ENCODE measurements around the gene SLC2A9. TPM values are rescaled to one million over a fixed set of nuclear protein-coding genes. Genes with fewer than 3 reads are reported as not detected.

SLC2A9 gene
- total and polyA plus RNA-seq, 2 of the 4 experiments (the other 2 are of a cell fraction), result 0.72 to 2.1 TPM

- no peak overlapping the region for H2BK20ac ChIP-seq (ENCODE audit: low read depth, low read length)
- H2AK9ac ChIP-seq (replicated peaks; ENCODE audit: low read depth, low read length, poor library complexity), result no peak overlapping the region
- 77 to 100% methylated on average over 1 to 3 of the region's 3 CpGs for WGBS, 2 experiments (ENCODE audit: extremely low coverage in 2 of 2, insufficient read length in 1 of 2)
- H4K91ac ChIP-seq (ENCODE audit: insufficient read depth, low read depth, low read length), result no peak overlapping the region
- intact Hi-C loops (cut with micrococcal nuclease) (no loop called here), dilution Hi-C loops (cut with HindIII; ENCODE audit: low sequenced_read_pairs, unreplicated experiment) (no loop called here), in situ Hi-C loops (cut with MboI; ENCODE audit: low sequenced_read_pairs) (no loop called here)
- no peak overlapping the region for H3K9ac ChIP-seq (ENCODE audit: low read depth, low read length)
- no peaks in the 10 kb centered on the region for H3K9me3 ChIP-seq (ENCODE audit: control insufficient read depth, insufficient read depth, low read length)
- H3K14ac ChIP-seq (replicated peaks; ENCODE audit: low read depth, low read length), result no peak overlapping the region
- H3K4me2 ChIP-seq (ENCODE audit: low read depth, low read length), result no peak overlapping the region
- H3K79me1 ChIP-seq (ENCODE audit: low read depth in 1 of 2, low read length in 2 of 2), result no peaks in the 10 kb centered on the region
- no peak overlapping the region for H3K56ac ChIP-seq (ENCODE audit: extremely low read depth, insufficient read depth, low read length)
- TF ChIP-seq MXI1 (IDR thresholded peaks at IDR 0.05; ENCODE audit: borderline replicate concordance, low read depth, low read length) (no peak), FOS (IDR thresholded peaks at IDR 0.05; ENCODE audit: low read depth, low read length) (no peak), RAD21 (IDR thresholded peaks at IDR 0.05; ENCODE audit: low read length) (no peak)
- H3K4me1 ChIP-seq (ENCODE audit: control insufficient read depth, insufficient read depth, low read length), result no peaks in the 10 kb centered on the region
- no peak overlapping the region for H3K4me3 ChIP-seq (ENCODE audit: insufficient read depth, low read depth, low read length)
- no peak overlapping the region for H2AFZ ChIP-seq (replicated peaks; ENCODE audit: low read length, poor library complexity)
- H3K27ac ChIP-seq (ENCODE audit: insufficient read depth, low read length), result no peak overlapping the region
- no peak overlapping the region for H2BK5ac ChIP-seq (ENCODE audit: low read depth, low read length, poor library complexity, severe bottlenecking)
- no peak overlapping the region for H3K23ac ChIP-seq (ENCODE audit: low read depth, low read length)
- H4K8ac ChIP-seq (ENCODE audit: low read depth in 2 of 2, low read length in 2 of 2), result no peak overlapping the region
- no TSS peak for BruUV-seq (replicated peaks)
- H2BK120ac ChIP-seq (ENCODE audit: low read depth, low read length), result no peak overlapping the region
- no peak overlapping the region for H3K4ac ChIP-seq (ENCODE audit: low read depth, low read length)
- no peaks in the 10 kb centered on the region for H3K9me1 ChIP-seq (ENCODE audit: insufficient read depth, low read length)
- ChIA-PET CTCF (no interaction called here), POLR2A (ENCODE audit: unreplicated experiment) (no interaction called here)
- H2AK5ac ChIP-seq (ENCODE audit: low read depth, low read length), result no peak overlapping the region
- no peaks in the 10 kb centered on the region for H4K20me1 ChIP-seq (ENCODE audit: insufficient read depth, low read length)
- H3K36me3 ChIP-seq (ENCODE audit: control insufficient read depth, insufficient read depth, low read length), result no peaks in the 10 kb centered on the region
- no peak for ATAC-seq (ENCODE audit: low read depth)
- H4K5ac ChIP-seq (ENCODE audit: low read depth, low read length), result no peak overlapping the region
- H3K18ac ChIP-seq (ENCODE audit: low read depth, low read length), result no peak overlapping the region
- no peaks in the 10 kb centered on the region for H3K27me3 ChIP-seq (ENCODE audit: control insufficient read depth, insufficient read depth, low read length)
- no peak for DNase-seq
- H2BK15ac ChIP-seq (ENCODE audit: low read depth, low read length), result no peak overlapping the region
Observed at GRCh38 chr4:9971711-9972110, 49.6 kb downstream of the SLC2A9 start.
